K562 (cell line): ENCODE data around the gene CDRT15. TPM values are rescaled to one million over a fixed set of nuclear protein-coding genes. Genes with fewer than 3 reads are reported as not detected.

Experiments used
- CAMTA2 ChIP-seq: fragments of 250-450 bp; sonication (Bioruptor Pico); conservative IDR thresholded peaks from 2 replicates; pipeline ENCODE4 v1.5.1; 2022
- CBX2 ChIP-seq: fragments of 200-600 bp; sonication (generic); IDR thresholded peaks from one replicate; pipeline ENCODE4 v1.6.1; 2012; ENCODE audit warnings: mild to moderate bottlenecking, low read length, inconsistent platforms; ENCODE audit not compliant: insufficient read depth, poor library complexity, severe bottlenecking
- CEBPB ChIP-seq: fragments of 450-650 bp; IDR thresholded peaks from 2 replicates; pipeline ENCODE4 v1.6.1; 2016; ENCODE audit warnings: missing genetic modification characterization, missing compliant biosample characterization
- GABPA ChIP-seq: fragments of 200-800 bp; sonication (Bioruptor generic); conservative IDR thresholded peaks from 2 replicates; pipeline ENCODE4 v1.6.1; 2016; ENCODE audit warnings: low read depth, missing genetic modification characterization, missing compliant biosample characterization
- GTF2F1 ChIP-seq: IDR thresholded peaks from 2 replicates; pipeline ENCODE4 v1.6.1; 2011; ENCODE audit warnings: low read depth, low read length, improper control_type of control experiment
- HDAC3 ChIP-seq: fragments of 450-650 bp; IDR thresholded peaks from 2 replicates; pipeline ENCODE4 v1.6.1; 2018; ENCODE audit warnings: borderline replicate concordance, mild to moderate bottlenecking, moderate library complexity; ENCODE audit not compliant: partially characterized antibody
- MTA1 ChIP-seq: fragments of 450-650 bp; IDR thresholded peaks from 2 replicates; pipeline ENCODE4 v1.6.1; 2017; ENCODE audit warnings: borderline replicate concordance
- MTF1 ChIP-seq: fragments of 250-450 bp; sonication (Bioruptor Pico); IDR thresholded peaks from 2 replicates; pipeline ENCODE4 v1.9.0; 2021; ENCODE audit warnings: moderate library complexity, mild to moderate bottlenecking, inconsistent platforms, borderline replicate concordance
- PHTF2 ChIP-seq: fragments of 250-450 bp; sonication (Bioruptor Pico); IDR thresholded peaks from 2 replicates; pipeline ENCODE4 v1.5.0; 2021; ENCODE audit warnings: mild to moderate bottlenecking
- SMAD4 ChIP-seq: fragments of 250-450 bp; sonication (Bioruptor Pico); conservative IDR thresholded peaks from 2 replicates; pipeline ENCODE4 v1.8.0; 2021; ENCODE audit warnings: inconsistent platforms, mild to moderate bottlenecking, moderate library complexity
- SMARCC2 ChIP-seq: fragments of 450-650 bp; IDR thresholded peaks from 2 replicates; pipeline ENCODE4 v1.6.1; 2017; ENCODE audit warnings: antibody characterized with exemption, moderate library complexity, mild to moderate bottlenecking, low read depth
- SRSF7 ChIP-seq: fragments of 200-400 bp; formaldehyde crosslinking; optimal IDR thresholded peaks from 2 replicates; pipeline ENCODE3; 2017; ENCODE audit warnings: mild to moderate bottlenecking, low read depth, low read length
- TRIM24 ChIP-seq, 2 experiments: fragments of 450-650 bp; IDR thresholded peaks; 2 replicates each; pipeline ENCODE4 v1.6.1; 2016
- WHSC1 ChIP-seq: IDR thresholded peaks from one replicate; pipeline ENCODE4 v1.6.1; 2012; ENCODE audit warnings: low read length, control low read depth, inconsistent platforms
- polyA plus RNA-seq, 8 experiments: library from polyadenylated mRNA; depleted of rRNA in 4 of 8; stranded (reverse) in 5 of 8; unstranded in 3 of 8; fragments of >200 nt; fragmentation: Nextera tagmentation in 2 of 8; fragmentation: Illumina TruSeq in 1 of 8; extraction: Ambion mirVana in 2 of 8; extraction: Trizol in 1 of 8; gene quantifications; 2 replicates each; pipeline versions ENCODE4 v1.2.1 to v1.2.3, GENCODE V29; 2011 to 2014; ENCODE audit warnings: inconsistent platforms in 1 of 8, missing spikeins in 1 of 8
- total RNA-seq, 7 experiments: library from RNA; depleted of rRNA in 6 of 7; stranded (reverse); fragments of >200 nt in 6 of 7; fragmentation: Illumina TruSeq in 2 of 7; extraction: Trizol in 2 of 7; gene quantifications; 2 replicates each; pipeline versions ENCODE4 v1.2.1 to v1.2.3, GENCODE V29; 2011 to 2021; ENCODE audit warnings: low replicate concordance in 1 of 7
- TF ChIP-seq, protein P1 (sequence below): fragments of 250-450 bp; sonication (Bioruptor Pico); IDR thresholded peaks from 2 replicates; pipeline ENCODE4 v1.5.1; 2021; ENCODE audit warnings: mild to moderate bottlenecking
- TF ChIP-seq, protein P2 (sequence below): conservative IDR thresholded peaks from 2 replicates; pipeline ENCODE4 v1.6.1; 2011; ENCODE audit warnings: low read depth, mild to moderate bottlenecking, low read length; ENCODE audit not compliant: control insufficient read depth
- TF ChIP-seq, protein P3 (sequence below): IDR thresholded peaks from 2 replicates; pipeline ENCODE4 v1.6.1; 2012; ENCODE audit warnings: low read depth, low read length, improper control_type of control experiment, borderline replicate concordance
- TF ChIP-seq, protein P4 (sequence below): fragments of 450-650 bp; formaldehyde crosslinking; IDR thresholded peaks from 2 replicates; pipeline ENCODE4 v1.4.0; 2020; ENCODE audit warnings: mild to moderate bottlenecking
- TF ChIP-seq, protein P5 (sequence below): fragments of 150-350 bp; IDR thresholded peaks from 2 replicates; pipeline ENCODE4 v1.6.1; 2014; ENCODE audit warnings: low read depth, mild to moderate bottlenecking, low read length, borderline replicate concordance
- TF ChIP-seq, protein P6 (sequence below): fragments of 250-450 bp; sonication (Bioruptor Pico); IDR thresholded peaks from 2 replicates; pipeline ENCODE4 v1.5.0; 2021

The CDRT15 gene
- total and polyA plus RNA-seq, 9 of the 15 experiments (the other 6 are each of a cell fraction or from before 2014, with no cell fraction given), result not detected

DNA sequence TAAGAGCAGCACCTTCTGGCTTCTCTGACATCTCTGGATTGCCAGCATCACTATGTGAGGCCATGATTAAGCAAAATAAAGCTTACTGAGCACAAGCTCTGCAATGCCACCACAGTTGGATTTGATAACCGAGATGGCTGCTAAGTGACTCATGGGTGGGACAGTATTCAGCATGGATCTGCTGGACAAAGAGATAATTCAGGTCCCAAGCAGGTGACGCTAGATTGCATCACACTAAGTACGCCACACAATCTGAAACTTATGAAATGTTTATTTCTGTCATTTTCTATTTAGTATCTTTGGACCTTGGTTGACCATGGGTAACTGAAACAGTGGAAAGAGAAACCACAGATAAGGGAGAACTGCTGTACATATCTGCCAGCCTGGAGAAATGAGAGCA lies 27.4 kb downstream of the CDRT15 start (continued):
- TF ChIP-seq CAMTA2 (CRISPR knock-in tag), result no peak
- TF ChIP-seq CEBPB, result peak; percentile 87
- TF ChIP-seq SMARCC2, result no peak; the same call in 1 of the 2 replicates
- no peak for TF ChIP-seq CBX2
- no peak for TF ChIP-seq WHSC1
- TF ChIP-seq MTA1, result no peak
- TF ChIP-seq, protein P1, sequence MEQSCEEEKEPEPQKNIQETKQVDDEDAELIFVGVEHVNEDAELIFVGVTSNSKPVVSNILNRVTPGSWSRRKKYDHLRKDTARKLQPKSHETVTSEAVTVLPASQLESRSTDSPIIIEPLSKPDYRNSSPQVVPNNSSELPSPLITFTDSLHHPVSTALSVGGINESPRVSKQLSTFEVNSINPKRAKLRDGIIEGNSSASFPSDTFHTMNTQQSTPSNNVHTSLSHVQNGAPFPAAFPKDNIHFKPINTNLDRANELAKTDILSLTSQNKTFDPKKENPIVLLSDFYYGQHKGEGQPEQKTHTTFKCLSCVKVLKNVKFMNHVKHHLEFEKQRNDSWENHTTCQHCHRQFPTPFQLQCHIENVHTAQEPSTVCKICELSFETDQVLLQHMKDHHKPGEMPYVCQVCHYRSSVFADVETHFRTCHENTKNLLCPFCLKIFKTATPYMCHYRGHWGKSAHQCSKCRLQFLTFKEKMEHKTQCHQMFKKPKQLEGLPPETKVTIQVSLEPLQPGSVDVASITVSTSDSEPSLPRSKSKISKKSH (CRISPR knock-in tag), result no peak
- TF ChIP-seq, protein P2, sequence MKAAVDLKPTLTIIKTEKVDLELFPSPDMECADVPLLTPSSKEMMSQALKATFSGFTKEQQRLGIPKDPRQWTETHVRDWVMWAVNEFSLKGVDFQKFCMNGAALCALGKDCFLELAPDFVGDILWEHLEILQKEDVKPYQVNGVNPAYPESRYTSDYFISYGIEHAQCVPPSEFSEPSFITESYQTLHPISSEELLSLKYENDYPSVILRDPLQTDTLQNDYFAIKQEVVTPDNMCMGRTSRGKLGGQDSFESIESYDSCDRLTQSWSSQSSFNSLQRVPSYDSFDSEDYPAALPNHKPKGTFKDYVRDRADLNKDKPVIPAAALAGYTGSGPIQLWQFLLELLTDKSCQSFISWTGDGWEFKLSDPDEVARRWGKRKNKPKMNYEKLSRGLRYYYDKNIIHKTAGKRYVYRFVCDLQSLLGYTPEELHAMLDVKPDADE, result no peak
- peak; percentile 83 for TF ChIP-seq TRIM24 (IDR thresholded peaks at IDR 0.05)
- TF ChIP-seq HDAC3, result no peak
- peak; percentile 53; the same call in 1 of the 2 replicates for TF ChIP-seq SMAD4 (CRISPR knock-in tag)
- TF ChIP-seq GTF2F1, result no peak
- no peak for TF ChIP-seq GABPA (tag)
- TF ChIP-seq, protein P3, sequence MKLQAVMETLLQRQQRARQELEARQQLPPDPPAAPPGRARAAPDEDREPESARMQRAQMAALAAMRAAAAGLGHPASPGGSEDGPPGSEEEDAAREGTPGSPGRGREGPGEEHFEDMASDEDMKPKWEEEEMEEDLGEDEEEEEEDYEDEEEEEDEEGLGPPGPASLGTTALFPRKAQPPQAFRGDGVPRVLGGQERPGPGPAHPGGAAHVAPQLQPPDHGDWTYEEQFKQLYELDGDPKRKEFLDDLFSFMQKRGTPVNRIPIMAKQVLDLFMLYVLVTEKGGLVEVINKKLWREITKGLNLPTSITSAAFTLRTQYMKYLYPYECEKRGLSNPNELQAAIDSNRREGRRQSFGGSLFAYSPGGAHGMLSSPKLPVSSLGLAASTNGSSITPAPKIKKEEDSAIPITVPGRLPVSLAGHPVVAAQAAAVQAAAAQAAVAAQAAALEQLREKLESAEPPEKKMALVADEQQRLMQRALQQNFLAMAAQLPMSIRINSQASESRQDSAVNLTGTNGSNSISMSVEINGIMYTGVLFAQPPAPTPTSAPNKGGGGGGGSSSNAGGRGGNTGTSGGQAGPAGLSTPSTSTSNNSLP, result no peak
- TF ChIP-seq, protein P4, sequence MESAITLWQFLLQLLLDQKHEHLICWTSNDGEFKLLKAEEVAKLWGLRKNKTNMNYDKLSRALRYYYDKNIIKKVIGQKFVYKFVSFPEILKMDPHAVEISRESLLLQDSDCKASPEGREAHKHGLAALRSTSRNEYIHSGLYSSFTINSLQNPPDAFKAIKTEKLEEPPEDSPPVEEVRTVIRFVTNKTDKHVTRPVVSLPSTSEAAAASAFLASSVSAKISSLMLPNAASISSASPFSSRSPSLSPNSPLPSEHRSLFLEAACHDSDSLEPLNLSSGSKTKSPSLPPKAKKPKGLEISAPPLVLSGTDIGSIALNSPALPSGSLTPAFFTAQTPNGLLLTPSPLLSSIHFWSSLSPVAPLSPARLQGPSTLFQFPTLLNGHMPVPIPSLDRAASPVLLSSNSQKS (CRISPR knock-in tag), result no peak
- TF ChIP-seq PHTF2 (CRISPR knock-in tag), result no peak
- TF ChIP-seq, protein P5, sequence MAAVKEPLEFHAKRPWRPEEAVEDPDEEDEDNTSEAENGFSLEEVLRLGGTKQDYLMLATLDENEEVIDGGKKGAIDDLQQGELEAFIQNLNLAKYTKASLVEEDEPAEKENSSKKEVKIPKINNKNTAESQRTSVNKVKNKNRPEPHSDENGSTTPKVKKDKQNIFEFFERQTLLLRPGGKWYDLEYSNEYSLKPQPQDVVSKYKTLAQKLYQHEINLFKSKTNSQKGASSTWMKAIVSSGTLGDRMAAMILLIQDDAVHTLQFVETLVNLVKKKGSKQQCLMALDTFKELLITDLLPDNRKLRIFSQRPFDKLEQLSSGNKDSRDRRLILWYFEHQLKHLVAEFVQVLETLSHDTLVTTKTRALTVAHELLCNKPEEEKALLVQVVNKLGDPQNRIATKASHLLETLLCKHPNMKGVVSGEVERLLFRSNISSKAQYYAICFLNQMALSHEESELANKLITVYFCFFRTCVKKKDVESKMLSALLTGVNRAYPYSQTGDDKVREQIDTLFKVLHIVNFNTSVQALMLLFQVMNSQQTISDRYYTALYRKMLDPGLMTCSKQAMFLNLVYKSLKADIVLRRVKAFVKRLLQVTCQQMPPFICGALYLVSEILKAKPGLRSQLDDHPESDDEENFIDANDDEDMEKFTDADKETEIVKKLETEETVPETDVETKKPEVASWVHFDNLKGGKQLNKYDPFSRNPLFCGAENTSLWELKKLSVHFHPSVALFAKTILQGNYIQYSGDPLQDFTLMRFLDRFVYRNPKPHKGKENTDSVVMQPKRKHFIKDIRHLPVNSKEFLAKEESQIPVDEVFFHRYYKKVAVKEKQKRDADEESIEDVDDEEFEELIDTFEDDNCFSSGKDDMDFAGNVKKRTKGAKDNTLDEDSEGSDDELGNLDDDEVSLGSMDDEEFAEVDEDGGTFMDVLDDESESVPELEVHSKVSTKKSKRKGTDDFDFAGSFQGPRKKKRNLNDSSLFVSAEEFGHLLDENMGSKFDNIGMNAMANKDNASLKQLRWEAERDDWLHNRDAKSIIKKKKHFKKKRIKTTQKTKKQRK, result no peak
- no peak for TF ChIP-seq SRSF7
- TF ChIP-seq MTF1 (CRISPR knock-in tag), result no peak
- TF ChIP-seq, protein P6, sequence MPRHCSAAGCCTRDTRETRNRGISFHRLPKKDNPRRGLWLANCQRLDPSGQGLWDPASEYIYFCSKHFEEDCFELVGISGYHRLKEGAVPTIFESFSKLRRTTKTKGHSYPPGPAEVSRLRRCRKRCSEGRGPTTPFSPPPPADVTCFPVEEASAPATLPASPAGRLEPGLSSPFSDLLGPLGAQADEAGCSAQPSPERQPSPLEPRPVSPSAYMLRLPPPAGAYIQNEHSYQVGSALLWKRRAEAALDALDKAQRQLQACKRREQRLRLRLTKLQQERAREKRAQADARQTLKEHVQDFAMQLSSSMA, result no peak
